H1 (cell line): ENCODE measurements around the gene FAM181A. TPM values are rescaled to one million over a fixed set of nuclear protein-coding genes. Genes with fewer than 3 reads are reported as not detected.

Experiments used
- CTCF ChIA-PET: fragments of 300-600 bp; sonication (Branson Sonifier 250); formaldehyde crosslinking; loops from one replicate; lab custom pipeline; 2021; ENCODE audit not compliant: partially characterized antibody; lab: Charles Lee
- POLR2A ChIA-PET: fragments of 300-600 bp; sonication (Branson Sonifier 250); formaldehyde crosslinking; loops from one replicate; lab custom pipeline; 2021; ENCODE audit warnings: inconsistent platforms; ENCODE audit not compliant: partially characterized antibody; lab: Charles Lee
- DNase-seq, 2 experiments: peaks; one replicate each; pipeline versions ENCODE4 v3.0.0 to v3.0.0-alpha.2; 2010 to 2022; ENCODE audit warnings: low spot score in 2 of 2, low read depth in 1 of 2, mixed read lengths in 1 of 2
- FAIRE-seq: peaks from 2 replicates; lab custom pipeline; 2011; peaks lifted over from hg19 to GRCh38; lab: Jason Lieb, UNC
- H2AFZ ChIP-seq: 2 replicates; pipeline ENCODE4 v1.8.1; 2012; ENCODE audit warnings: low read length, inconsistent platforms
- H2AK5ac ChIP-seq: 2 replicates; pipeline ENCODE4 v1.6.1; 2013; ENCODE audit warnings: low read depth, low read length
- H2BK120ac ChIP-seq: replicated peaks from 2 replicates; pipeline ENCODE3; 2013; ENCODE audit warnings: low read depth, low read length, inconsistent platforms
- H2BK12ac ChIP-seq: 2 replicates; pipeline ENCODE4 v1.6.1; 2013; ENCODE audit warnings: low read depth, low read length
- H2BK15ac ChIP-seq: 2 replicates; pipeline ENCODE4 v1.6.1; 2013; ENCODE audit warnings: low read length
- H2BK20ac ChIP-seq: 2 replicates; pipeline ENCODE4 v1.6.1; 2013; ENCODE audit warnings: low read length
- H2BK5ac ChIP-seq: 2 replicates; pipeline ENCODE4 v1.6.1; 2013; ENCODE audit warnings: low read depth, low read length
- H3K14ac ChIP-seq: 2 replicates; pipeline ENCODE4 v1.6.1; 2013; ENCODE audit warnings: inconsistent platforms; ENCODE audit not compliant: insufficient read length
- H3K18ac ChIP-seq: 2 replicates; pipeline ENCODE4 v1.6.1; 2013; ENCODE audit warnings: low read length; ENCODE audit errors: extremely low read depth
- H3K23ac ChIP-seq: 2 replicates; pipeline ENCODE4 v1.6.1; 2013; ENCODE audit warnings: inconsistent platforms; ENCODE audit not compliant: insufficient read length
- H3K23me2 ChIP-seq: 2 replicates; pipeline ENCODE4 v1.6.1; 2013; ENCODE audit warnings: low read depth, low read length
- H3K27ac ChIP-seq: 2 replicates; pipeline ENCODE4 v1.6.1; 2011; ENCODE audit warnings: low read depth, low read length, inconsistent platforms
- H3K27me3 ChIP-seq, 4 experiments: replicated peaks in 1 of 4; 1 replicate in 1 of 4; 2 replicates in 3 of 4; pipeline versions ENCODE4 v1.6.1 to v1.8.1; 2011 to 2013; ENCODE audit warnings: low read length in 3 of 4, mild to moderate bottlenecking in 3 of 4, inconsistent platforms in 2 of 4, mixed read lengths in 2 of 4, moderate library complexity in 1 of 4; ENCODE audit not compliant: control insufficient read depth in 3 of 4, insufficient read depth in 3 of 4; ENCODE audit errors: extremely low read depth in 1 of 4
- H3K36me3 ChIP-seq, 4 experiments: 2 replicates each; pipeline versions ENCODE4 v1.6.1 to v1.8.1; 2011 to 2013; ENCODE audit warnings: mild to moderate bottlenecking in 4 of 4, low read length in 3 of 4, moderate library complexity in 2 of 4, control low read depth in 1 of 4, inconsistent platforms in 1 of 4; ENCODE audit not compliant: insufficient read depth in 4 of 4, control insufficient read depth in 2 of 4
- H3K4ac ChIP-seq: replicated peaks from 2 replicates; pipeline ENCODE3; 2013; ENCODE audit warnings: low read length, low read depth, mixed read lengths, inconsistent platforms; ENCODE audit not compliant: insufficient read length
- H3K4me1 ChIP-seq, 4 experiments: replicated peaks in 1 of 4; 1 replicate in 1 of 4; 2 replicates in 3 of 4; pipeline versions ENCODE4 v1.6.1 to v1.8.1; 2011 to 2013; ENCODE audit warnings: low read length in 3 of 4, inconsistent platforms in 2 of 4, mixed read lengths in 1 of 4; ENCODE audit not compliant: insufficient read depth in 4 of 4, control insufficient read depth in 3 of 4
- H3K4me2 ChIP-seq, 2 experiments: 2 replicates each; pipeline versions ENCODE4 v1.6.1 to v1.8.1; 2011 to 2013; ENCODE audit warnings: low read depth in 2 of 2, low read length in 2 of 2, control low read depth in 1 of 2, inconsistent platforms in 1 of 2, mild to moderate bottlenecking in 1 of 2; ENCODE audit not compliant: insufficient read depth in 1 of 2
- H3K4me3 ChIP-seq, 4 experiments: fragments of 200-600, 300-600 bp in 1 of 4; sonication (generic), shearing (Covaris generic), sonication (Bioruptor Twin) in 1 of 4; 2 replicates each; pipeline versions ENCODE4 v1.5.1 to v1.8.1; 2011 to 2016; ENCODE audit warnings: low read length in 4 of 4, low read depth in 3 of 4, control low read depth in 2 of 4, inconsistent platforms in 2 of 4, mild to moderate bottlenecking in 2 of 4, mixed read lengths in 1 of 4, moderate library complexity in 1 of 4; ENCODE audit not compliant: insufficient read depth in 2 of 4; ENCODE audit errors: extremely low read depth in 1 of 4
- H3K56ac ChIP-seq: replicated peaks from 2 replicates; pipeline ENCODE3; 2013; ENCODE audit warnings: low read depth, mild to moderate bottlenecking, mixed read lengths, low read length, inconsistent platforms; ENCODE audit not compliant: insufficient read length
- H3K79me1 ChIP-seq: 2 replicates; pipeline ENCODE4 v1.6.1; 2013; ENCODE audit warnings: low read depth, low read length, control low read depth
- H3K79me2 ChIP-seq, 2 experiments: 2 replicates each; pipeline versions ENCODE4 v1.6.1 to v1.8.1; 2012 to 2013; ENCODE audit warnings: low read length in 2 of 2, mild to moderate bottlenecking in 2 of 2, inconsistent platforms in 1 of 2; ENCODE audit not compliant: insufficient read depth in 2 of 2, control insufficient read depth in 1 of 2
- H3K9ac ChIP-seq, 4 experiments: replicated peaks in 1 of 4; 1 replicate in 1 of 4; 2 replicates in 3 of 4; pipeline versions ENCODE4 v1.6.1 to v1.8.1; 2011 to 2013; ENCODE audit warnings: low read depth in 3 of 4, low read length in 3 of 4, control low read depth in 2 of 4, mild to moderate bottlenecking in 2 of 4, moderate library complexity in 2 of 4, inconsistent platforms in 1 of 4; ENCODE audit errors: extremely low read depth in 1 of 4
- H3K9me3 ChIP-seq, 2 experiments: 2 replicates each; pipeline versions ENCODE4 v1.6.1 to v1.8.1; 2012 to 2013; ENCODE audit warnings: mild to moderate bottlenecking in 2 of 2, moderate library complexity in 2 of 2, control low read depth in 1 of 2, inconsistent platforms in 1 of 2, low read depth in 1 of 2, low read length in 1 of 2, mixed read lengths in 1 of 2; ENCODE audit not compliant: insufficient read depth in 2 of 2
- H4K20me1 ChIP-seq, 2 experiments: replicated peaks in 1 of 2; 2 replicates each; pipeline versions ENCODE3 to v1.8.1; 2011 to 2013; ENCODE audit warnings: inconsistent platforms in 2 of 2, low read length in 2 of 2, mild to moderate bottlenecking in 1 of 2; ENCODE audit not compliant: insufficient read depth in 2 of 2, control insufficient read depth in 1 of 2
- H4K5ac ChIP-seq: 2 replicates; pipeline ENCODE4 v1.6.1; 2013; ENCODE audit warnings: low read length, low read depth, mixed read lengths, inconsistent platforms; ENCODE audit not compliant: insufficient read length
- H4K8ac ChIP-seq: 2 replicates; pipeline ENCODE4 v1.8.0; 2013; ENCODE audit warnings: mild to moderate bottlenecking, moderate library complexity, low read length, inconsistent platforms; ENCODE audit not compliant: insufficient read depth; ENCODE audit errors: extremely low read depth
- H4K91ac ChIP-seq: replicated peaks from 2 replicates; pipeline ENCODE3; 2013; ENCODE audit warnings: low read length, mixed read lengths, inconsistent platforms; ENCODE audit not compliant: insufficient read length
- BACH1 ChIP-seq: IDR thresholded peaks from 2 replicates; pipeline ENCODE4 v1.6.1; 2012; ENCODE audit warnings: low read length, improper control_type of control experiment
- BCL11A ChIP-seq, 2 experiments: IDR thresholded peaks; one replicate each; pipeline ENCODE4 v1.6.1; 2011; ENCODE audit warnings: low read depth in 2 of 2, low read length in 2 of 2, mild to moderate bottlenecking in 2 of 2
- CEBPB ChIP-seq: IDR thresholded peaks from 2 replicates; pipeline ENCODE4 v1.6.1; 2012; ENCODE audit warnings: low read depth, low read length
- GABPA ChIP-seq: IDR thresholded peaks from 2 replicates; pipeline ENCODE4 v1.6.1; 2011; ENCODE audit warnings: mild to moderate bottlenecking, low read length, moderate library complexity, borderline replicate concordance; ENCODE audit not compliant: insufficient read depth
- KDM5A ChIP-seq: fragments of 200-600 bp; IDR thresholded peaks from 2 replicates; pipeline ENCODE4 v1.7.1; 2012; ENCODE audit warnings: mild to moderate bottlenecking, low read length, inconsistent platforms, mixed read lengths
- SIN3A ChIP-seq, 2 experiments: IDR thresholded peaks in 1 of 2; conservative IDR thresholded peaks in 1 of 2; 2 replicates each; pipeline ENCODE4 v1.6.1; 2011 to 2012; ENCODE audit warnings: low read length in 2 of 2, improper control_type of control experiment in 1 of 2, low read depth in 1 of 2, mild to moderate bottlenecking in 1 of 2
- TEAD4 ChIP-seq: IDR thresholded peaks from 2 replicates; pipeline ENCODE4 v1.6.1; 2012; ENCODE audit warnings: low read depth, low read length, inconsistent platforms, mixed read lengths
- WGBS, 2 experiments: shearing (Covaris generic) in 1 of 2; methylation state at CpG; one replicate each; pipeline versions ENCODE4 v1.1.6 to v1.1.7; 2013 to 2015; ENCODE audit warnings: low lambda C conversion rate in 2 of 2, mixed read lengths in 2 of 2, inconsistent platforms in 1 of 2, low coverage in 1 of 2, missing lambda C conversion rate in 1 of 2; ENCODE audit not compliant: insufficient replicate concordance in 2 of 2, insufficient coverage in 1 of 2, insufficient read length in 1 of 2; ENCODE audit errors: extremely low coverage in 1 of 2, missing lambda C conversion rate in 1 of 2; 5-methylcytosine and 5-hydroxymethylcytosine counted together
- polyA plus RNA-seq, 7 experiments: library from polyadenylated mRNA; depleted of rRNA in 3 of 7; stranded (reverse) in 5 of 7; unstranded in 2 of 7; fragments of >200 nt in 5 of 7; fragments of 200-250 nt in 2 of 7; gene quantifications; 1 replicate in 5 of 7; 2 replicates in 1 of 7; 4 replicates in 1 of 7; pipeline versions ENCODE4 v1.2.1 to v1.2.3, GENCODE V29; 2011 to 2013; ENCODE audit warnings: missing spikeins in 2 of 7, mixed read lengths in 2 of 7
- total RNA-seq: library from RNA; stranded (reverse); fragmentation: NEBNext Ultra II Directional; extraction: Animal tissue kit (Norgen Biotek cat#: 25700); gene quantifications from 2 replicates; pipeline ENCODE4 v1.2.1, GENCODE V29; 2021

Gene FAM181A
- total and polyA plus RNA-seq, 2 of the 8 experiments (the other 6 are each of a cell fraction or from before 2014, with no cell fraction given) = not detected

DNA sequence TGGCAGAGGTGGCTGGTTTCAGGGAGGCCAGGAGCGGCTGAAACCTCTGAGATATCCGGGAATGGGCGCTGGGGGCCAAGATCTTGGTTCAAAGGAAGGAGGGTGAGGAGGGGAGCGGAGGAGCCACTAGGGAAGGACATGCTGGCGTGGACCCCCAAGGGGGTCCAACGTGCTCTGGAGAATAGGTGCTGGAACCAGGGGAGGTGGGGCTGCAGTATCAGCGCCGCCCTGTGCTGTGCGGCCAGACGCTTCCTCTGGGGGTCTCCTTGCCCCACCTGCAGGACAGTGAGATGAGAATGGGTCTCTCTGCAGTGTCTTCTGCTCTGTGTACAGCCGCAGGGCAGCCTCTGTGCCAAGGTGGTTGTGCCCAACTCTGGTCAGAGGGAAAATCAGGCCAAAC is 2.5 kb downstream of the FAM181A start:
- no peaks in the 10 kb centered on the region for H4K20me1 ChIP-seq
- H4K5ac ChIP-seq = no peak overlapping the region
- DNase-seq (no peak), FAIRE-seq (no peak)
- no peak overlapping the region for H4K8ac ChIP-seq
- H3K36me3 ChIP-seq = no peaks in the 10 kb centered on the region
- H3K4ac ChIP-seq = no peak overlapping the region
- H2BK120ac ChIP-seq = no peak overlapping the region
- H3K18ac ChIP-seq = no peak overlapping the region
- H3K27ac ChIP-seq = no peak overlapping the region
- H3K9ac ChIP-seq = no peak overlapping the region
- no peak overlapping the region for H3K4me2 ChIP-seq
- TF ChIP-seq KDM5A (no peak), CEBPB (no peak), BACH1 (no peak), BCL11A (IDR thresholded peaks at IDR 0.05; ENCODE audit: low read depth in 2 of 2, low read length in 2 of 2) (no peak), SIN3A (conservative IDR thresholded peaks at IDR 0.05 in 1 of 2, IDR thresholded peaks at IDR 0.05 in 1 of 2; ENCODE audit: low read depth in 1 of 2, low read length in 2 of 2) (no peak), TEAD4 (no peak), GABPA (no peak)
- H3K23ac ChIP-seq = no peak overlapping the region
- no peaks in the 10 kb centered on the region for H3K79me1 ChIP-seq
- H2AK5ac ChIP-seq = no peak overlapping the region
- H3K9me3 ChIP-seq = no peaks in the 10 kb centered on the region
- no peak overlapping the region for H3K14ac ChIP-seq
- H3K79me2 ChIP-seq = no peaks in the 10 kb centered on the region
- no peak overlapping the region for H3K4me3 ChIP-seq
- no peaks in the 10 kb centered on the region for H3K23me2 ChIP-seq
- no peaks in the 10 kb centered on the region for H3K27me3 ChIP-seq
- no peak overlapping the region for H3K56ac ChIP-seq
- no peak overlapping the region for H2BK20ac ChIP-seq
- peaks cover 0 to 5% (median 0%) of the 10 kb centered on the region in 4 experiments; a peak in 1 of 7 replicates for H3K4me1 ChIP-seq
- H4K91ac ChIP-seq = no peak overlapping the region
- H2BK12ac ChIP-seq = no peak overlapping the region
- ChIA-PET CTCF (interaction anchor here (1.0 to 3.7 kb wide), 4 partner anchors 8 to 107 kb away, joined by 3 to 29 read pairs (median 5); no protein-coding TSS in a partner anchor), POLR2A (no interaction called here)
- H2BK5ac ChIP-seq = no peak overlapping the region
- H2BK15ac ChIP-seq = no peak overlapping the region
- 90% methylated on average over 11 of the region's 11 CpGs; no CpG with 5 or more reads in 1 of the 2 experiments for WGBS, 2 experiments
- no peak overlapping the region for H2AFZ ChIP-seq
